AG20443 (cell line): ENCODE results near the gene DNAH17.

Source experiments
- DNase-seq: peaks from one replicate; pipeline ENCODE4 v3.0.0; 2012; ENCODE audit warnings: low spot score, mixed read lengths

DNAH17 gene

DNA sequence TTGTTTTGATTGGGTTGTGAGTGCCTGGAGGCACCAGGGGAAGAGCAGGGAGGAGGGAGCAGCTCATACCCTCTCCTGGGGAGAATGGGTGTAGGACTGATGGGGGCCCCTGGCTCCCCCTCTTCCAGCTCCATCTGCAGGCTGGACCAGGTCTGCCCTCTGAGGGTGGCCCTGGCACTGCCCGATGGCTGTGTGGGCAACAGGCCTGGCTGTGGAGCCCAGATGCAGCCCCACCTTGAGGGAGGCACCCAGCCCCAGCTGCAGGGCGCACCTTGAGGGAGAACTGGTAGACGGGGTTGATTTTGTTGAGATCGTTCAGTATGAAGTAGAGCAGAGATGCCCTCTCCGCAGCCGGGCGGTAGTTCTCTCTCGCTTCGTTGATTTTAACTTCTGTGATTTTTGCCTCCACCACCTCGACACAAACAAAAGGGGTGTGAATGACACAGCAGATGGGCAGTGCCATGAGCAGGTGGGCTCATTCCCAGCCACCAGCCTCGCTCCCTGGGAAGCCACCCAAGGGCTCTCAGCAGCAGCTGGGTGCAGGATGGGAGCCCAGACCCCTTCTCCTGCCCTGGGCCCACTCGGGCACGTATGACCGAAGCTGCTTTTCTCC, 127.1 kb downstream of the DNAH17 start:
- DNase-seq = no peak

DNA sequence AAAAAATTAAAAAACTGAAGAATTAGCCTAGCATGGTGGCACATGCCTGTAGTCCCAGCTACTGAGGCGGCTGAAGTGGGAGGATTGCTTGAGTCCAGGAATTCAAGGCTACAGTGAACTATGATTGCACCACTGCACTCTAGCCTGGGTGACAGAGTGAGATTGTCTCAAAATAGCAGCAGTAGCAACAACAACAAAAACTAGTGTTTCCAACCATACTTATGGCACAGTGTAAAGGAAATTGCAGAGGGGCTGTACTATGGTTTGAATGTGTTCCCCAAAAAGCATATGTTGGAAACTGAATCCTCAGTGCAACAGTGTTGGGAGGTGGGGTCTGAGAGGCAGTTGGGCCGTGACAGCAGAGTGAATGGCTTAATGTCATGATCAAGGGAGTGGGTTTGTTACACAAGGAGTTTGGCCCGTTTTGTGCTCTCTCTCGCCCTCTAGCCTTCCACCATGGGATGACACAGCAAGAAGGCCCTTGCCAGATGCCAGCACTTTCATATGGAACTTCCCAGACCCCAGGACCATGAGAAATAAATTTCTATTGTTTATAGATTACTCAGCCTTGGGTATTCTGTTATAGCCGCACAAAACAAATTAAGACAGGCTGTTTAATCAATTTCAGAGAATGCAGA, 128.7 kb downstream of the DNAH17 start:
- DNase-seq = no peak

DNA sequence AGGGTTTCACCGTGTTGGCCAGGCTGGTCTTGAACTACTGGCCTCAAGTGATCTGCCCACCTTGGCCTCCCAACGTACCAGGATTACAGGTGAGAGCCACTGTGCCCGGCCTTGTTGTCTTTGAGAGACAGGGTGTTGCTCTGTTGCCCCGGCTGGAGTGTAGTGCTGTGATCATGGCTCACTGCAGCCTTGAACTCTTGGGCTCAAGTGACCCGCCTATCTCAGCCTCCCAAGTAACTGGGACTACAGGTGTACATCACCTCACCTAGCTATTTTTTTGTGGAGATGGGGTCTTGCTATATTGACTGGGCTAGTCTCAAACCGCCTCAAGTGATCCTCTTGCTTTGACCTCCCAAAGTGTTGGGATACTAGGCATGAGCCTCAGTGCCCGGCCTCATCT, 130.4 kb downstream of the DNAH17 start:
- no peak for DNase-seq

DNA sequence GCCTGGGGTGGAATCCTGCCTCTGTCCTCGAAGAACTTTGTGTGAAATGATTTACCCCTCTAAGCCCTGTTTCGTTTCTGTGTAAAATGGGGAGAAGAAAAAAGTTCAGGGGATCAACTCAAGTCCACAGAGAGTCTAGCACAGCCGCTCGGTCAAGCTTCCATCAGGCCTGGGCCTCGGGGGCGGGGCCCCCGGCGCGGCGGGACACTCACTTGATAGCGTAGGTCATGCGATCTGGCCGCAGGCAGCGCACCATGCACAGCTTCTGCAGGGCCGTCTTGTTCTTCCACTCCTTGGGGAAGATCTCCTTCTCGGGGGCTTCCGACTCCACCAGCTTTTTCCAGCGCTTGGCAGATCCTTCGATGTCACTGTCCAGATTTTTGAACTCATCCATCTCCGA, 132.8 kb downstream of the DNAH17 start:
- DNase-seq = no peak

DNA sequence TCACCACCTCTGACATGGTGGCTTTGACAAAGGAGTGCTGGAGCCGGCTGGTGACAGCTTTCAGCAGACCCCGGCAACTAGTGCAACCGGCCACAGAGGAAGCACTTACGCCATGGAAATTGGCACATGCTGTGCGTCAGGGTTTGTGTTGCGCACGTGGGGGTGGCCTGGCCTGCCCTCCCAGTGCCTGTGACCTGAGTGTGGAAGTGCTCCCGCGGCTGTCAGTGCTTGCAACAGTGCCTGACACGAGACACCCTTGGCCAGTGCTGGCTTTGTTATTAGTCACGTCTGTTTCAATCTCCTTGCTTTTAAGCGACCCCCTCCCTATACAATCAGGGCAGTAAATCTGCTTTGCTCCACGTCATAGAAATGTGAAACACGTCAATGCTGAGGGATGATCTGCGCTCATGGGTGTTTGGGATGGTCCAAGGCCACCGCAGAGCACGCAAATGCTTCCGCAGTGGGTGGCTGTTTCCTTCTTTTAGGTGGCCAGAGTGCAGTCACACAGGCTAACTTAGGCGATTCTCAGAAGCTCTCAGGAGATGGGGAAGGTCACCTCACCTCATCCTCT, 134.5 kb downstream of the DNAH17 start:
- DNase-seq = no peak

DNA sequence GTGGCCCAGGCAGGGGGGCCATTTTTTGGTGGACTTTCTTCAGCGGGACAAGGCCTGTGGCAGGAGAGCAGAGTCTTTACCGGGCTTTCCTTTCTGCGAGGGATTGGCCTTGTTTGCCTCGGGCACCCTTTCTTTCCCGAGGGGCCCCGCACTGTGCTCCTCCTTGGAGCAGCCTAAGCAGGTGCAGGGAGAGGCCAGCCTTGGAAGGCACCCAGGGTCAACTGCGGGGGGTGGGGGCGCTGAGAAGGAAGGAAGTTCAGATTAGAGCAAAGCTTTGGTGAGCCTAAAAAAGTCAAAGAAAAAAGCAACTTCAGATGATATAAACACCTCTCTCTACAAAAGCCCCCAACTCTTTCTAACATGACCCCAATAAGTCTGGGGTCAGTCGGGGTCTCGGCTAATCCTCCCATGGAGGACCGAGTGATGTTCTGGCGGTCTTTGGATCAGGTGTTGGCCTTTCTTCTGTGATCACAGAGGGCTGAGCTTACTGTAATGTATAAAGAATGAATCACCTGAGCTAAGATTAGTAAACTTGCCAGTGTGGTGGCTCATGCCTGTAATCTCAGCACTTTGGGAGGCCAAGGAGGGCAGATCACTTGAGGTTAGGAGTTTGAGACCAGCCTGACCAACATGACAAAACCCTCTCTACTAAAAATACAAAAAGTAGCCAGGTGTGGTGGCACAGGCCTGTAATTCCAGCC, 135.8 kb downstream of the DNAH17 start:
- no peak for DNase-seq

DNA sequence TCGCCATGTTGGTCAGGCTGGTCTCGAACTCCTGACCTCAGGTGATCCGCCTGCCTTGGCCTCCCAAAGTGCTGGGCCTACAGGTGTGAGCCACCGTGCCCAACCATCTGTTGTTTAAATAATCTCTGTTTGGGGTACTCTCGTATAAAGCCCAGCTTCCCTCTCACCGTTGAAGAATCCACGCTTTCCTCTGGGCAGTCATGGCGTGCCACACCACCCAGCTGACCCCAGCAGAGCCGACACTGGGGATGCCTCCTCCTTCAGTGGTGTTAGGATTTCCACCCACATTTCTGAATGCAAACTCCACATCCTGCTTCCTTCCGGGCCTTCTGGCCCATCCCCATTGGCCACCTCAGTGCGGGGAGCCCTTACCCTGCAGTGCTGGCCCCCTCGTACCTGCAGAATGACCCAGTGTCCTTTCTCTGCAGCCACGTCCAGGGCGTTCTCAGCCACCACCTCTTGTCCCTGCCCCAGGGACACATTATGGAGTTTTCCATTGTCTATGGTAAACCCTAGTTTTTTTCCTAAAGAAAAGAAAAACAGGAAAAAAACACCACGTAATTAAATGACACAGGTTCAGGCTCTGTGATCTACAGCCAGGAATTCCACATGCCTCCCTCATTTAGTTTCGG, 138.4 kb downstream of the DNAH17 start:
- DNase-seq = no peak

DNA sequence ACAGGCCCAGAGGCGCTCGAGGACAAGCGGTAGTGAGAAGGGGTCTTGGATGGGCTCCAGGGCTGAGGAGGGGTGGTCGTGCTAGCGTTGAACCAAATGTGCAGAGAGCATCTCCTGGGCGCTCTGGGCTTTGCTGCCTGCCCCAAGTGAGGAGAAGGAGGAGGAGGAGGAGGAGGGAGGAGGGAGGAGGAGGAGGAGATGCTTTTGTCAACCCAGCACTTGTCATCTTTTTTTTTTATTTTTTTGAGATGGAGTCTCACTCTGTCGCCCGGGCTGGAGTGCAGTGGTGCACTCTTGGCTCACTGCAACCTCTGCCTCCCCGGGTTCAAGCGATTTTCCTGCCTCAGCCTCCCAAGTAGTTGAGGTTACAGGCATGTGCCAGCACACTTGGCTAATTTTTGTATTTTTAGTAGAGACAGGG, 138.9 kb downstream of the DNAH17 start:
- DNase-seq = no peak

DNA sequence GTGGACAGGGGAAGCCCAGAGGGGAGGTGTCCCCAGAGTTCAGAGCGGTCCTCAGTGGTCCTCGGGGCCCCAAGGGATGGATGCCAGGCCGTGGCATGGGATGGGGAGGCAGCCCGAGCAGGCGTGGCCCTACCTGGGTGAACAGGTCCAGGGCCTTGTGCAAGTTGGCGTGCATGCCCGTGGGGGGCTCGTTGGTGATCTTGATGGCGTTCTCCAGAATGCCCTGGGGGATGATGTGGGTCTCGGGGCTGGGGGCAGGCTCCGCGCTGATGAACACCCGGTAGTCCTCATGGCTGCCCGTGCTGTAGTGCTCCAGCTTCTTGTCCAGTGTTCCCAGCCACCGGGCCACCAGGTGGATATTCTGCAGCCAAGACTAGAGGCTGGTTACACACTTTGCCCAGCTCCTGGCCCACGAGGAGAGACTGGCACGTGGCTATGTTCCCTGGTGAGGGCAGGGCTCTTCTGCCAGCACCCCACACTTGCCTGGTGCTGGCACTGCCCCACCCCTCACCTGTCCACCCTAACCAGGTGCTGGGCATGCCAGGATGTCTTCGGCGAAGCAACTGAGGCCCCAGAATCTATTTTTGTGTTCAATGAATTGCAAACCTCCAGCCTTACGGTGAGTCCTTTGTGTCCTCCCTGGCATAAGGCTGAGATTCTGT, 139.6 kb downstream of the DNAH17 start:
- DNase-seq = no peak

DNA sequence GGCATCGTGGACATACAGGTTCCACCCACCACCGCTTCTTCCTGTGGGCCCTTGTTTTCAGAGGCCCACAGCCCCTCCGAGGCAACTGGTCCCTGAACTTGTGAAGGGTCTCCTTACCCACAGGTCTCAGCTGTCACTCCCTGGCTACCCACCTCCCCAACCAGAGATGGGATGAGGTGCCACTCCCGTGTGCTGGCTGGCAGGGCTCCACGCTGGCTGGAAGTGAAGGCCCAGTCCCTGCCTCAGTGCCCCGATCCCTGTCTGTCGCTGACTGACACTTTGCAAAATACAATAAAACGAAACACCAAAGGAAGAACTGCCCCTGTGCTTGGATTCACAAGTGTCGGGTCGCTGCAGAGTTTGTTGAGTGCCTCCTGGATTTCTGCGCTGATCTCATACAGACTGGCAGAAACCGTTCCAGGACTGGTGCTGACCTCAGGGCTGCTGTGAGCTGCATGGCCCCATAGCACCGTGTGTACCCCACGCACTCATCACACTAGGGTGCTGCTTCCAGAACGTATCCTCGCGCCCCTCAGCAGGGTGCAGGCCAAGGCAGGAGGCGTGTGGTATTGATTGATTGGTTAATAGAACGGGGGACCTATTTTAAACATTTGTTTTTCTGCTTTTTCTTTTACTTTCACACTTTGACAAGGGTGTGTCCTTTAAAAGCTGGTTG, 141.7 kb downstream of the DNAH17 start:
- DNase-seq = no peak

DNA sequence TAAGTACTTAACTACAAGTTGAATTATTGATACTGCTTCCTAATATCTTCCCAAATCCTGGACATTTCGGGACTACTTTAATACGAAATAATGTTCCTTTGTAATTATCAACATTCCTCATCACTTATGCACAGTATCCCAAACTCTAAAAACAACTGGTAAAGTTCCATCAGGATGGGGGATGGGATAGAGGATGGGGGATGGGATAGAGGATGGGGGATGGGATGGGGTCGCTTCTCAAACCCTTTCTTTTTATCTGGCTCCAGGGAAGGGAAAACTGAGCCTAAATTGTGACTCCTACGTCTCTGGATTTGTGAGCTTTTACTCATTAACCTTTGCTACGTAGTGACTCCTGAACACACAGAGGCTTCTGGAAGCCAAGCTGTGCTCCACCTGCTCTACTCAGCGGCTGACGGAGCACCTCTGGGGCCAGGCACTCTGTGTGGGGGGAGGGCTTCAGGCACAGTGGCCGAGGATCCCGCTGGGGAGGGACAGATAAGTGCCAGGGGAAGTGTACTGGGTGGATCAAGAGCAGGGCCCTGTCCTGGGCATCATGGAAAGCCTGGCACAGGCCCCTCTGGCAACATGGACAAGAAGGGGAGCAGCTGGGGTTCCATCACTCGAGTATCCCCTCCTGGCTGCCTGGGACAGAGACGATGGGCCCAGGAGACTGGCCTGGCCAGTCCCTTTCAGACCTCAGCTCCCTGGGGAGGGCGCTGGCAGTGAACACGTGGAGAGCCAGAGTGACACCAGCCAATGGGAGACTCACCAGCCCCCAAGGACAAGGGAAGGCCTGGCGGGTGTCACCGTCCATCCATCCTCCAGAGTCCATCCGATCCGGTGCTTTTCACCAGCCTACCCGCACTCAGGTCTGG, 142.5 kb downstream of the DNAH17 start:
- DNase-seq = no peak

DNA sequence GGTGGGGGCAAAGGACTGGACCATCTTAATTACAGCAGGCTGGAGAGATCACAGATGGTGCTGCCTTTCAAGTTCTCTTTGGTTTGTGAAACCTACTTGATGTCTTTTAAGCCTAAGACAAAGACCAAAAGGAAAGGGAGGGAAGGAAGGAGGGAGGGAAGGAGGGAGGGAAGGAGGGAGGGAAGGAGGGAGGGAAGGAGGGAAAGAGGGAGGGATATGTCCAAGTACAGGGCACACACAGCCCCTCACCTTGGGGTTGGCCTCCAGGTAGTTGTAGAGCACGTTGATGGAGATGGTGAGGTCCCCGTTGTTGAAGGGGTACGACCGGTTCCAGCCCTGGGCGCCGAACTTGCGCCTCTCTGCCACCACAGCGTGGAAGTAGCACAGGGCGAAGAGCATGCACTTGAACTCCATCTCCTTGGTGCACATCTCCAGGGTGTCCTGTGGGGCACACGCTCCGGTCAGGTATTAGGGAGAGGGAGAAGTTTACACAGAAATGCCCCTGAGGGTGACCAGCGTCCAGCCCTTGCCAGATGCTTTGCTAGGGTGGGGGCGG, 143.3 kb downstream of the DNAH17 start:
- no peak for DNase-seq

DNA sequence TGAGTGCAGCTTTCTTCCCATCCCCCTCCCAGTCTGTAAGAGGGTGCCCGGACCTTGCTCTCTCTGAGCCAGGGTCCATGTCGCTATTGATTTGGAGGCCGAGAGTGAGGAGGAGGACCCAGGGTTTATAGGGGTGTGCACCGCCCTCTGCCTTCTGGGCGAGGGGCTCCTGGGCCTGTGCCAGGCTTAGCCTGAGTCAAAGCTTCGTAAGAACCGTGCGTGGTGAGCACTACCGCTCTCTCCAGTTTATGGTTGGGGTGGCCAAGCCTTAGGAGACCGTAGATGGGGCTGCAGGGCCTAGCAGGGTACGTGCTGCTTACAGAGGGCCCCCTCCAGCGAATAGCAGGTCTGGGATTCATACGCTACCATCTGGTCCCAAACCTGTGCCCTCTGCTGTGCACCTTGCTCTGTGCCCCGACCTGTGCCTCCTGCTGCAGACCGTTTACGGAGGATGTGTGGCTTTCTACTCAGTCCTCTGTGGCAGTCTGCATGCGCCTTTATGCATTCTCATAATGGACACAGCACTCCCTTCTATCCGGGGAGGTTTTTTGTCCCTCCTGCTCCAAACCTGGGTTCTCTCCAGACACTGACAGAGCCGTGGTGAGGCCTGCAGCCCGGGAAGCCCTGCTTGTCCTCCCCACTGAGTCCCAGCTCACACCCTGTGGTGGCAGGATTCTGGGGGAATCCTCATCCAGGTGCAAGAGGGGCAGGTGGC, 144.0 kb downstream of the DNAH17 start:
- DNase-seq = no peak

DNA sequence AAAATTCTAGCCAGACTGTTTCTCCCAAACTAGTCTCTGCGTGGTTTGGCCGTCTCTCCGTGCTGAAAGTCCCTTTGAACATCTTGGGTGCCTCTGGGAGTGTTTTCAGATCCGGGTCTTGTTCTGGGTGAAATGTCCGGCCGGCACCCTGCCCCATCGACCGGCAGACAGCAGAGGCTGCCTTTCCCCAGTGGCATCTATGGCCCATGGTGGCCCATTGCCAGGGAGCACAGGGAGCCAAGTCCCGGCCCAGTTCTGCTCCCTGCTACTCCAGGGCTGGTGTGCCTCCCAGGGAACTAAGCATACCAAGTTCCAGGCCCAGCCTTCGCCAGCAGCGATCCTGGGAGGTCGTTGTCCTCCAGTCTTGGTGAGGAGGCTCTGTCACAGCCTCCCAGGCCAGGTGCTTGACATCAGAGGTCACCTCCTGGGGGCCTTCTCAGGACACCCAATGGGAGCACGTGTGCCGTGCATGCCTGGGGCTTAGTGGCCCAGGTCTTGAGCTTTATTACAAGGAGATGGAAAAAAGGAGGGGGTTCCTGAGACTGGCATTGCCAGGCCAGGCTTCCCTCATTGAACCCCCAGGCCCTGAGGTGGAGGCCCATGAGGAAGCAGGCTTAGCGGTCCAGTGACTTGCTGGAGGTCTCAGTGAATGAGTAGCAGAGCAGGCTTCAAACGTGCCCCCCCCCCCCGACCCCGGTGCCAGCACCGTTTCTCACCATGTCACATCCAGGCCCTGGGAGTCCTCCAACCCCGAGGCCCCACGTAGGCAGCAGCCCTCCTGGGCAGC, 144.8 kb downstream of the DNAH17 start:
- peak; percentile 32 for DNase-seq

DNA sequence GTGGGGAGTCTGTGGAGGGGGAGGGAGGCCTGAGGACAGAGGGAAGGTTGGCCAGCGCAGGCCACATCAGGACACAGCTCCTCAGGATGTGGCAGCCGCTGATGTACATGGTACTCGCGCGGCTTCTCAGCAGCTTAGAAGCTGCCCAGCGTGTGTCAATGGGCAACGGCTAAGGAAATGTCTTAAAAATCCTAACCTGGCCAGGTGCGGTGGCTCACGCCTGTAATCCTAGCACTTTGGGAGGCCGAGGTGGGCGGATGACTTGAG, 145.6 kb downstream of the DNAH17 start:
- DNase-seq = no peak

DNA sequence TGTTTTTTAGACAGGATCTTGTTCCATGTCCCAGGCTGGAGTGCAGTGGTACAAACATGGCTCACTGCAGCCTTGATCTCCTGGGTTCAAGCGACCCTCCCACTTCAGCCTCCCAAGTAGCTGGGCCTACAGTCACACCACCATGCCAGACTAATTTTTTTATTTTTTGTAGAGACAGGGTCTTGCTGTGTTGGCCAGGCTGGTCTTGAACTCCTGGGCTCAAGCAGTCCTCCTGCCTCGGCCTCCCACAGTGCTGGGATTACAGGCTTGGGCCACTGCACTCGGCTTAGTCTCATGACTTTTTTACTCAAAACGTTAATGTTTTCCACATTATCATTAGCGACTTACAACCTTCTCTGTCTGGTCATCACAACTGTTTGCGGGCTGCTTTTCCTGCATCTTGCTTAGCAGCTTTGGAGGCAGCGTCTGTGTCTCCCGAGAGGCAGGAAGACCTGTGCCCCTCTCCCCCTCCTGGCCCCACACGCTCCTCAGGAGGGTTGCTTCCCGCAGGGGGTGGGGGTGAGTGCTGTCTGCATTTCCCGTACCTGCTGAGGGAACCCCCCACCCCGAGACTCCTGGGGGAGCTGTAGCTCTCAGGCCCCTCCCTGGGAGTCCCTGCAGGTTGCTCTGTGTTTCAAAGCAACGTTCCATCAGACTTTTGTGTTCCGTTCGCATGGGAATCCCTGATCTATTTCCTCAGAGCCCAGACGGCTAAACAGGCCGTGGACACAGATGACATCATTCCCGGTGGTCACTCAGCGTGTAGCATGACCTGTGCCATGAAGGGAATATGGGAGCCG, 146.1 kb downstream of the DNAH17 start:
- no peak for DNase-seq

DNA sequence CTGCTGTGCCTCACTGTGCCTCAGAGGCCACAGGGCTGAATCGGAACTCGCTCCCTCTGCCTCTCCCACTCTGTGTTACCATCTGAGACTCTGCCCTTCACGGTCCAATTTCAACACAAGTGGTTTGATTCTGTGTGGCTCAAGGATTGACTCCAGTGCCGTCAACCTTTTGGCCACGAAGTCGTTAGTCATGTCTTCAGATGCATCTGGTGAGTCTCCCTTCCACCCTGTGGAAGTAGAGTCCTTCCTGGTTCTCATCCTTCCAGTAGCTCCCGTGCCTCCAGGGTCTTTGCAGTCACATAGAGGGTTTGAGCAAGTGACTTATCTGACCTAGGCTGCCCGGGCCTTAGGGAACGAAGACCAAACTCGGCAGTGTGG, 147.6 kb downstream of the DNAH17 start:
- no peak for DNase-seq
